Hematopoietic multipotent progenitor cell treated with erythropoietin and hydrocortisone succinate and interleukin-3 and kit ligand, for 15 days (in vitro differentiated cells): ENCODE measurements around the gene SHH.

Source experiments
- DNase-seq: peaks from one replicate; pipeline ENCODE4 v3.0.0-alpha.2; 2015; ENCODE audit warnings: low spot score

SHH gene

DNA sequence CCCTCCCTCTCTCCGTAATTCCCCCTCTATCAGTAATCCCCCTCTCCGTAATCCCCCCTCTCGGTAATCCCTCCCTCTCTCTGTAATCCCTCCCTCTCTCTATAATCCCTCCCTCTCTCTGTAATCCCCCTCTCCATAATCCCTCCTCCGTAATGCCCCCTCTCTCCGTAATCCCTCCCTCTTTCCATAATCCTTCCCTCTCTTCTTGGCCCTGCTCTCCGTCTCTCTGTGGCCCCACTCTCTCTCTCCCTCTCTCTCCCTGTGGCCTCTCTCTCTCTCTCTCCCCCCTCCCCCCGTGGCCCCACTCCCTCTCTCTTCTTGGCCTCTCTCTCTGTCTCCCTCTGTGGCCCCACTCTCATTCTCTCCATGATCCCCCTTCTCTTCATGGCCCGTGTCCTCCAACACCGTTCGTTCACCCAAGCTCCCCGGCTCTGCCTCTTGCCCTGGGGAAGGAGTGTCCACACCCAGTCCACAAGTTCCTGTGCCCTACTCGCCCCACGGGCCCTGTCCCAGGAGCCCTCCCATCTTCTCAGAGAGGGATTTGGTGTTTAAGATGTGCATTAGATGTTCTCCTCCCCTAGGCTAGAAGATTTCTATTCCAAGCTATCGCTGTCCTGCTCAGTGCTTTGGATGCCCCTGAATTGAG is 19.8 kb downstream of the SHH start:
- no peak for DNase-seq

DNA sequence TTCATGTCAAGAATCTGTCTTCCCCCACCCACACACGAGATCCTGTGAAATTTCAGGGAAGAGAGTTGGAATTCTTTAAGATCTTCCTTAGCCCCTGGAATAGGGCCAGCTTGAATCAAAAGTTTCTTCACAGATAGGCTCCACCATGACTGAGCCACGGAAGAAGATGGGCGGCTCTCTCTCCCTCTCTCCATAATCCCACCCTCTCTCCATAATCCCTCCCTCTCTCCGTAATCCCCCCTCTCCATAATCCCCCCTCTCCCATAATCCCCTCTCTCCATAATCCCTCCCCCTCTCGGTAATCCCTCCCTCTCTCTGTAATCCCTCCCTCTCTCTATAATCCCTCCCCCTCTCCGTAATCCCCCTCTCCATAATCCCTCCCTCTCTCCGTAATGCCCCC is 20.4 kb downstream of the SHH start:
- no peak for DNase-seq

DNA sequence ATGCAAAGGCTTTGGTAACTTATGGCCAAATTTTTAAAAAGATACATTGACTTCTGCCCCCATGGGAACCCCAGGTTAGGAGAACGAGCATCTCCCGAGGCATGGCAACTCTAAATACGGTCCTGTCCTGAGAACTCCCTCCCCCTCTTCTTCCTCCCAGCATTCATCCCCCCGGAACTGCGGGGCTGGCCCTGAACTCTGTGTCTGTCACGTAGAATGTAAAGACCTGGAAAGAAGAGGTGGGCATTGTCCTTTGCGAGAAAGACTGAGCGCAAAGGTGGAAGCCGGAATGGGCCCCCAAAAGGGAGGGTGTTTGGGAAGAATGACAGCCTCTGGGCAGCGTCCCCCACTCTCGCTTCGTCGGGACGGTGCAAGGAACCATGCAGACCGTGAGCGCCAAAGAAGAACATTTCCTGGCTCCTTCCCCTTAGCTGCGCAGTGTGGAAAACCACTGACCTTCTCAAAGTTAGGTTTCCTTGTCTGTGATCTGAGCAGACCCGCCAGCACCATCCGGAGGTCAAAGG is 21.0 kb downstream of the SHH start:
- no peak for DNase-seq

DNA sequence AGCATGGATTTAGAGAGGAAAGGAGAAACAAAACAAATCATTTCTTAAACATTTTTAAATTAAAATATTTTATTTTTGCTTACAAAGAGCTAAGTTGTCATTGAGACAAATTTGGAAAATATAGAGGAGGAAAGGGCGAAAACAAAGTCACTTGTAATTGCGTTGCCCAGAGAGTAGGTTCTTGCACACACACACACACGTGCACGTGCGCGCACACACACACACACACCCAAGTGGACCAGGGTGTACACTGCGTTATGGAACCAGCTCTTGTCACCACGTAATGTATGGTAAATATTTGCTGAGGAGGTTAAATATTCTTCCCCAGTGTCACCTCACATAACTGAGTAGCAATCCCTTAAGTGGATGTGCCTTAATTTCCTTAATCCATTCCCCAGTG is 21.6 kb downstream of the SHH start:
- DNase-seq: no peak

DNA sequence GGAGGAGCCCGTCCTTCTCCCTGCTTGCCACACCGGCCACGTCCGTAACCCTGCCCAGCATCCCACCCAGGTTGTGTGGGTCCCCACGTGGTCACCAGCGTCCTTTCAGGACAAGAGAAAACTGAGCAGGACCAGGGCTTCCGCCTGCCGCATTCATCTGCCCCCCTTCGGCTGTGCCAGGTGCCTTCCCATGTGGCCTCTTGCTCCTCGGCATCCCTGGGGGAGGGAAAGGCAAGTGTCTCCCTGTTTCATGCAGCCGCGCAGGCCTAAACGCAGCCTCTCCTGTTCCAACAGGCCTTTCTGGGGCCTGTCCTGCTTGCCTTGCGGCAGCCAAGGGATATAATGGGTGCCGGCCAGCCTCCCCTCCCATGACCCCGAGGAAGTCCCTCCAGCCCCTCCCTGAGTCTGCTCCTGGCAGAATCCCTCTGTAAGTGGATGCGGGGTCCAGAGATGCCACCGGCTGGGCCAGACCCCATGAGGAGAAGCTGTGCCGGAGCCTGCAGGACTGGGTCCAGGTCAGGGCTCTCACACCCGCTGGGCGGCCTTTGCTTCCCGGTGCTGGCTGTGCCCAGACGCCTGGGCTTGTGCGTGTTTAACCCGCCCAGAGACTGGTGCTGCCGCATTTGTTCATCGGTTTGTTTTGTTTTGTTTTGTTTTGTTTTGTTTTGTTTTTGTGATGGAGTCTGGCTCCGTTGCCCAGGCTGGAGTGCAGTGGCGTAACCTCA is 23.1 kb downstream of the SHH start:
- DNase-seq: no peak

DNA sequence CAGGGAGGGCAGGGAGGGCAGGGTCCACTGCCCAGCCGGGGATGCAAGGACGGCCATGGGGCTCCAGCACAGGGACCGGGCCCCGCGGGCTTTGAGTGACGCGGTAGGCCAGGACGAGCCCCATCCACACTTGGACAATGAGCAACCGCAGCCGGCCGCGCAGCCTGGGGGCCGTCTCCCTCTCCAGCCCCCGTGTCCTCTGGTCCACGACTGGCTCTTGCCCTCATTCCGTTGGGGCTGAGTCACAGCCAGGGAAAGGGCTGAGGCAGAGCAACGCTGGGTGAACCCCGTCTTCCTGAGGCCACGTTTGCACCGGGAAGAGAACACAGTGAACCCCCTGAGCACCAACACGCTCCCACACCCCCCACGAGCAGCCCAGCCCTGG is 23.7 kb downstream of the SHH start:
- no peak for DNase-seq

DNA sequence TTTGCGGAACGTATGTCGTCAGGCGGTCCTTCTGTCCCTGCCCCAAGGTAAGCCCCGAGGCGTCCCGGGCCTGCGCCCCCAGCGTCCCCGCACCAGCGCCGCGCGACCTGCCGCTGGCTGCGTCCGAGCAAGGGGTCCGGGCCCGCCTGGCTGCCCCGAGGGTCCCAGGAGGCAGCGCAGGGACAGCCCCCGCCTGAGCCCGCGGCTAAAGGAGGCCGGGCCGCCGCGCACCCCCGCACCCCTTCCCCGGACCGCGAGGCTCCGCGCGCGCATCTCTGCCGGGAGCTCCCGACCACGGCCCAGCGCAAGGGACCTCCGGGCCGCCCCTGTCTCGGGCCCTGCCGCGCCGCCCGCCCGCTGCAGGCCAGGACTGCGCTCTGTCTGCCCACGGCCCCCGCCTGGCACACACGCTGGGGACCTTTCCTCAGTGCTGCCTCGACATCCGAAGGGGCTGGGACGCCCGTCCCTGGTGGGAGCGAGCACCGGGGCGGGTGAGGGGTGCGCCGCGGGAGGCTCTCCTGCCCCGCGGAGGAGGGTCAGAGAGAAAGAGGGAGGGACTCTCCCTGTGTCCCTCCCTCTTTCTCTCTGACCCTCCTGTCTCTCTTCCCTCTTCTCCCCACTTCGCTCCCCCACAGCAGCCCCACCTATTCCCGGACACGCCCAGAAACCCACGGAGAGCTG is 25.0 kb downstream of the SHH start:
- DNase-seq: no peak

DNA sequence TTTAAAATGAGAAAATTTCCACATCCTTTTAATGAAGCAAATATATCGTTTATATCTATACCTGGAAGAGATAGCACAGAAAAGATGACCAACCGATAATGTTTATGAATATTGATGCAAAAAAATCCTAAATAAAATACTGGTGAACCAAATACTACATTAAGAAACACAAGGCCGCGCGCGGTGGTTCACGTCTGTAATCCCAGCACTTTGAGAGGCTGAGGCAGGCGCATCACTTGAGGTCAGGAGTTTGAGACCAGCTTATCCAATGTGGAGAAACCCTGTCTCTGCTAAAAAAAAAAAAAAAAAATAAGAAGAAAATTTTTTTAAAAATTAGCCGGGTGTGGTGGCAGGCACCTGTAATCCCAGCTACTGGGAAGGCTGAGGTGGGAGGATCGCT is 25.8 kb downstream of the SHH start:
- no peak for DNase-seq

DNA sequence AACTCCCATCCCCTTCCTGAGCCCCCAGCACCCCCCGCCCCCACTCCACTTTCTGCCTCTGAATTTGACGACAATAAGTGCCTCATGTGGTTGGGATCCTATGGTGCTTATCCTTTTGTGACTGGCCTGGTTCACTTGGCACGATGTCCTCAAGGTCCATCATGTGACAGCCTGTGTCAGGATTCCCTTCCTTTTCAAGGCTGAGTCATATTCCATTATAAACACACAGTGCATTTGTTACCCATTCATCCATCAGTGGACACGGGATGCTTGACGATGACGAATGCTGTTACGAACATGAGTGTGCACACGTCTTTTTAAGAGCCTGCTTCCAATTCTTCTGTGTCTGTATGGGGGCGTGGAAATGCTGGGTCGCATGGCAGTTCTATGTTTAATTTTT is 26.7 kb downstream of the SHH start:
- DNase-seq: no peak

DNA sequence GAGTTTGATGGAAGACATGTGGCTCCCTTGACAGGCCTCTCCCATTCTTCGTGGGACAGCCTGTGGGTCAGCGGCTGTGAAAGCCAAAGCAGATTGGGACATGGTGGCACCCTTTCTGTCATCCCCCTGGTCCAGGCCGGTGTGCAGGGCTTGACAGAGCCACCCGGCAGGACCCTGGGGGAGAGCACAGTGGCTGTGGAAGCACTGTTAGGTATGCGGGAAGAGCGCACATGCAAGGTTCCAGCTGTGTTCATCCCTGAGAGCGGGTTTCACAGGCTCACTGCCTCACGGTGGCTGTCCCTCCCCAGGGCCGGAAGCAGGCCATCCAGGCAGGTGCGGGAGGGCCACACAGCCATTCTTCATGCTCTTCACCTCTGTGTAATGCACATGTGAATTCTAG is 29.8 kb downstream of the SHH start:
- DNase-seq: no peak

DNA sequence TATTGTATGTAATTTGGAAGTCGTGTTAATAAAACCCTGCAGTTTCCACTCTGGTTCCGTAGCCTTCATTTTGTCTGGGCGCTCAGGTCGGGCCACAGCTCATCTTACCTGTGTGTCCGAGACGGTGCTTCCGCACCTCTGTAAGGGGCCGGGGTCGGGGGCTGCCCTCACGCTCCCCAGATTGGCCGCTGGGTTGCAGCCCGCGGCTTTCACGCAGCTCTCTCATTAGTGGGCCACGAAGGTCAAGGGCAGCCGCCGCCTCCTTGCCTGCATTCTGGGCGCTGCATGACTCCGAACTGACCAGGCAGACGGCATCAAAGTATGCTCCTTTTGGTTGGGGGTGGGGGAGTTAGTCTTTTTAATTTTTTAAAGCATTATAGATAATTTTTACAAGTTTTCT is 30.8 kb downstream of the SHH start:
- DNase-seq: no peak

DNA sequence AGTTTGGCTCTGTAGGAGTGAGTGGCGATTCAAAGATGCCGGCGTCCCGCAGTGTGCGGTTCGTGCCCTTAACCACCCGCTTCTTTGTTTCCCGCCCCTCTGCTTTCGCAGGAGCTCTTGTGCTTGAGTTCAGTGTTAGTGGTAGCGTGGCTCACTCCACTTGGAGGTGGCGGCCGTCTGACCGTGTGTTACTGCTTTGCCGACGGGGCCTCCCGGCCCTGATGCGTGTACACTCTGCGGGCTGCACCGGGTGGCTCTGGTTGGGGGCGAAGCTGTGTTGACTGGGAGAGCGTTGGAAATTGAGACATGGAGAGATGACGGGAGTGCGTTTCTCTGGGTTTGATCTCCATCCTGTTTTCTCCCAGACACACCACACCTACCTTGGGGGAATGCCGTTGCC is 31.4 kb downstream of the SHH start:
- no peak for DNase-seq

DNA sequence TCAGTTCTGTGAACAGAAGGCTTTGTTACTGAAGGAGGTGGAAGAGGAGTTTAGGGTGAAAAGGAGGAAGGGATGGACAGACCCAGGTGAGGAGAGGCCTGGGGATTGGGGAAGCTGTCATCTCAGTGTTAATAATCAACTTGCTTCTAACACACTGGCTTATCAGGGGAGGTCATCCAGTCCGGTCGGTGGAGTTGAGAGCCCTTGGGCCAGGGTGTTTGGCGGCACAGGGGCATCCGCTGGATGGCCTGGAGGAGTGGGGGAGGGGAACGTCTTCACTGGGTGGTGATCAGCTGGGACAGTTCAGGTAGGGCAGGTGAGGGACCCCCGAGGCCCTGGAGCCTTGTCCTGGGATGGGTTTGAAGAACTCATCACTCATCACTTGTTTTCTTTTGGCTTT is 33.9 kb downstream of the SHH start:
- no peak for DNase-seq

DNA sequence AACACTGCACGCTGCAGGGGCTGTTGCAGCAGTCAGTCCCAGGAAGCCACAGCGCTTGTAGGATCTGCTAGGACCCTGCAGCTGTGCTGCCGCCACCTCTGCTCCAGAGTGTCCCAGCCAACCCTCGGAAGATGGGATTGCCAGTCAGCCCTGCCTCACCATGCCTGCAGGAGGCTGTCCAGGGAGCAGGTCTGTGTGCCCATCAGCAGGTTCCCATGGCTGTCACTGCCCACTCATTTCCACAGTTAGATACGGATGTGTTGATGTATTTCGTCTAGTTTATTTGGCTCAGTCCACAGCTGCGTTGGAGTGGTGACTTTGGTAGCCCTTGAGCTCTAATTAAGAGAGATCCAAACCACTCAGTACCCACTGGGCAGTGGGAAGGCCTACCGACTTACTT is 35.7 kb downstream of the SHH start:
- no peak for DNase-seq

DNA sequence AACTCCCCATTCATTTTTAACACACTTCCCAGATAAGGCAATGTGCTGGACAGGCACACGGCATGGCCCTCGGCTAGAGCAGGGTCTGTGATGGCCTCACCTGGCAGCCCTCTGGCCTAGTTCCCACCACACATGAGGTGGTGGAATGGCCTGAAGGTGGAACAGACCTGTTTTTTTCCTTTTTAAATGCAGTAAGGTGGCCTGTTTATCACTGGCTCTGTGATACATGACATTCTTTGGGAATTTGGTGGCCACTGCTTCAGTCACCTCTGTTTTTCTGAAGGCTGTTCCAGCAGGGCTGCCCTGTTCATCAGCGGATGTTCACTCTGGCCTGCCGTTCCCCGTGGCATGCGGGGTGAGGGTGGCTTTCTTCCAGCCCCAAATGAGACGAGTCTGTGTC is 36.6 kb downstream of the SHH start:
- no peak for DNase-seq

DNA sequence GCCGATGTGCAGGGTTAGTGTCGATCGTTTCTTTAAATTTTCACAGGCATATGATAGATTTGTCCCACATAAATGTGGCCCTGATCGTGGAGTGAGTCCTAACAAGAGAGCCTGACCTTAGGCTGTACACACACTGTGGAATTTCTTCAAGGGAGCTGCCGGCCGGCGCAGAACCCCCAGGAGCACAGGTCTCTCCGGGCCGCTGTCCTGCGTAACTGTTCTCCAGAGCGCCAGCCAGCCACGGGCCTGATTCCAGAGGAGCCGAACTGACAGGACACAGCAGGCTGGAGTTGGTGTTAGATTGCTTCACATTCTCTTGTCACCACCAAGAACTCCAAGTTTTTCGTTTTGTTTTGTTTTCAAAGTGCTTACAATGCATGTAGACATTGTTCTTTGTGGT is 37.3 kb downstream of the SHH start:
- no peak for DNase-seq

DNA sequence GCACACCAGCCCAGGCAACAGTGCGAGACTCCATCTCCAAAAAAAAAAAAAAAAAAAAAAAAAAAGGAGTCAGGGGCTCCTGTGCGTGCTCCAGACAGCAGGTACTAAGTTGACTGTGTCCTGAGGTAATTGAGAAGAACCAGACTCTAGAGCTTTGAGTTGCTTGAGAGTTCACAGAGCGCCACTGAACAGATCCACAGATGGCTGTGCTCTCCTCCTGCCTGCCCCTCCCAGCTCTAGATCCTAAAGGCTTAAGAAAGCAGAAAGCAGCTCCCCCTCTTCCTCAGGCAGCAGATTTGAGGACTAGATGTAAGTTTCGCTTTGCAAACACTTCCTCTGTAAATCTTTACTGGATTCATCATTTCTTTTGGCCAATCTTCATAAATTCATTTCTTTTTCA is 38.7 kb downstream of the SHH start:
- no peak for DNase-seq

DNA sequence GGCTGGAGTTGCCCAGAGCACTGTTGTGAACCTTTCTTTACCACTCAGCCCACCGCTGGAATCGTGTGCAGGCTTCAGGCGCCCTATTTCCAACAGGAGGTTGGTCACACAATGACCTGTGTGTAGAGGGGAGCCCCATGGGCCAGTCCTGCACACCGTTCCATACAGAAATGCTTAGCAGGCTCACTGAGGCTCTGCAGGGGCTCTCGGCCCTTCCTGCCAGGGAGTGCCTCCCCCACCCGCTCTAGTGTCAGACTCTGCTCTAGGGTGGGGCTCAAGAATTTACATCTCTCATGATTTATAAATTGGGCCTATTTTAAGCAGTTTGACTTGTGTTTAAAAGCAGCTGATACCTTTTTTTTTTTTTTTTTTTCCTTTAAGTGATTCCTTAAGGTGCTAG is 42.0 kb downstream of the SHH start:
- DNase-seq: no peak

DNA sequence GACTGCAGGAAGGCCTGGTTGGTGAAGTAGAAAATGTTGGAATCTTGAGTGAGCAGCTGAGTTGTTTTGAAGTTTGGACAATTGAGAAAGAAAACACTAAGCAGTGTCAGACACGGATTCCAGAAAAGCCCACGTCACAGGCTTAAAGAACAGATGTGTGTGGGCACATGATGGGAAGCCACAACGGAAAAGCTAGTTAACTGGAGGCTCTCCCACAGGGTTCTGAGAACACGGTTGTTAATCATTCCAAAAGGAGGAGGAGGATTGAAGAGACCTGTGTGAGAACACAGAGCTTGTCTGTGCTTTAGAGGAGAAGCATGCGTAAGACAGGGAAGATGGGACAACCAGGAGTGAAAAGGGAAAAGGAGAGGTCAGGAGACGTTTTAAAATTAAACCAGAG is 42.6 kb downstream of the SHH start:
- no peak for DNase-seq

DNA sequence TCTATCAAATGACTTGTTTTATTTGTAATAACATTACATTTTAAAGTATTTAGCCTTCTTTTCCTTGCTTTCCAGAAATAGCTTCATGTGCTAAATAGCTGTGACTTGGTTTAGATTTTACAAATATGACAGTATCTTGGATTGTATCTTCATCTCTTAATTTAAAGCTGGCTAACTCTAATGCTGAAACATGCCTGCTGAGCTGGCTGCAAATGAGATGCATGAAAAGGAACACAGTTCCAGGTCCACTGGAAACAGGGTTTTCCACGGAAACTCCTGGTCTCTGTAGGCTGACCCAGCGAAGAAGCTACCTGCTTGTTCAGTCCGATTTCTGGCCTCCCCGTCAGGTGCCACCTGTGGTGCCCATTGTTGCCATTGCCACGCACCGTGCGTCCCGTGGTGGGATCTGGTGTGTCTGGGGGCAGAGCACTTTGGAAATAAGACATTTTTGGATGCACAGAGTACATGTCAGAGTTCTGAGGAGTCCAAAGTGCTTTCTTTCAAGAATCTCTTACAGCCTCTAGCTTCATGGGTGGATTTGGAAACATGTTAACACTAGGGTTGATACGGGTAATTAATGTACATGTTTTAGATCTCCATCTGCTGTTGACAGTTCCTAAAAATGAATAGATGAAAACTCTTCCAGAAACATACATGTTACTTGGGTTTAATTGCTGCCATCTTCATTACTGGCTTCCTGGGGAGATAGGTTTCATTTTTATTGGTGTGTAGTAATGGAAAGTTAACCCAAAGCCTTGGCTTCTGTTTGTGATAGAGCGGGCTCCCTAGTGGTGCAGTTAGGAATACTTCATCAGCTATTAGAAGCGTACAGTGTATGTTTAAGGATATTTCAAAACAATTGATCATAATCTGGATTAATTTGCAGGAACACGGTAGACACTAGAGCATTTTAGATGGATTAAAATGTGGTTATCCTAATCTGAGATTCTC is 45.0 kb downstream of the SHH start:
- no peak for DNase-seq

DNA sequence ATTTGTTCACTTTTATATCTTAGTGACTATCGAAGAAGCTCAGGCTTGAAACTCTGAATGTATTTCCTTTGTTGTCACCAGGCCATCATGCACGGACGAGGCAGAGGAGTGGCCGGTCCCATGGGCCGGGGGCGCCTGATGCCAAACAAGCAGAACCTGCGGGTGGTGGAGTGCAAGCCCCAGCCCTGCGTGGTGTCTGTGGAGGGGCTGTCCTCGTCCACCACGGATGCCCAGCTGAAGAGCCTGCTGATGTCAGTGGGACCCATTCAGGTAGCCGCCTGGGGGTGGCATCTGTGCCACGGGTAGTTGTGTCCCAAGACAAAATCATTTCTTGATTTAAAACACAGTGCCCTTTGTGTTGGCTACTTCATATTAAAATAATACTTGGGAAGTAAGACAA is 45.9 kb downstream of the SHH start:
- no peak for DNase-seq

DNA sequence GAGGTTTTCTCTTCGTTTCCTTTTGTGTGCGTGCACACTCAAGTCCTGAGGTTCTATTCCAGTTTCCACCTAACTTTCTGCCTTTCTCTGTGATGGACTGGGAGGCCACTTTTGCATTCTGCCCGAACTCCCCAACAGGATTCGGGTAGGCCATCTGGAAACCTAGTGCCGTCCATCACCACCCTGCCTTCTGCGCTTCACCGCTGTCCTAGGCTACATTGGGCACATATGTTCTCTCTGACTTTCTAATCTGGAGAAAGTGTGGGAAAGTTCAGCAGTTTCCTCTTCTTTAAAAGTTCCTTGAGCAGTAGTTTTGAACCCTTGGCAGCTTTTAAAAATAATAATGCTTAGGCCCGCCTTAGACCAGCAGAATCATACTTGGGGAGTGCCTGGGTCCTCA is 46.8 kb downstream of the SHH start:
- no peak for DNase-seq
